Measurements from ENCODE around the gene IGSF9B.

The IGSF9B gene

DNA sequence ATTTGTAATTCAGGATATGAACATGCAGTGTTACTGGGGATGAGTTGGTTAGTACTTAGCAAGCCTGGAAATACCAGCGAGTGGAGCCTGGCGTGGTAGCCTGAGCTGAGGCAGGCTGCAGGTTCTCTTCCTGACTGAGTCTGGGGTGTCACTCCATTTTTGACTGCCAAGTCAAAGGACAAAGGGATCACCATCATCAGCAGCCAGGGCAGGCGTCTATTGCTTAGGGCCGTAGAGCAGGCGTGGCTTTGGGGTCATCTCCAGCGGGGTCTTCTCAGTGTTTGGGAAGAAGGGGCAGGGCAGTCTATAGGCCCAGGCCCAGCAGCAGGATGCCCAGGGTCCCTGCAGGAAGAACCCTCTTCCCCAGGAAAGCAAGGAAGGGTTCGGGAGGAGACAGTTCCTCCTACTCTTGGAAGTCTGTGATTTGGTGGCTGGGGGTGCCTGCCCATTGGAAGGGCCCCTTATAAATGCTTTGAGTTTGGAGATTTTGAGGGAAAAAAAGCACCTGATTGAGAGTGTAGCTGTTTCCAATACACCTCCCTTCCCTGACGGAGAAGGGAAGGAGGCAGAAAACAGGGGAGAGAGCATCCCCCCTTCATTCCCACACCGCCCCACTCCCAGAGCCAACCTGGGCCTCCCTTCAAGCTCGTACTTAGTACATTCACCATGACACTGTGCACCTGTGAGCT, 60.0 kb downstream of the IGSF9B start:
- no peak for DNase-seq

DNA sequence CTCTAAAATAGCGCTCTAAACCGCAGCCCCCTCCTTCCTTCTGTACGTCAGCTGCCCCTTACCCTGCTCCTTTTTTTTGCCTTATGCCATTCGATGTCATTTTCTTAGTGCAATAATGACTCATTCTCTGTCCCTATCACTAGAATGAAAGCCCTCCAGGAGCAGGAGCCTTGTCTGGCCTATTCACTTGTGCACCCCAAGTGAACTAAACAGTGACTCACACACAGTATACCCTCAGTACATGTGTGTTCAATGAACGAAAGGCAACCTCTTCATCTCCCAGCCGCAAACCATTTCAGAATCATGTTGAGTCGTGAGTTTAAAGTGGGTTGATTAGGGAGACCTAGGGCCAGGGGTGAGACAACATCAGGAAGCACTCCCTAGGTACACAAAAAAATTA, 60.7 kb downstream of the IGSF9B start:
- DNase-seq = no peak

DNA sequence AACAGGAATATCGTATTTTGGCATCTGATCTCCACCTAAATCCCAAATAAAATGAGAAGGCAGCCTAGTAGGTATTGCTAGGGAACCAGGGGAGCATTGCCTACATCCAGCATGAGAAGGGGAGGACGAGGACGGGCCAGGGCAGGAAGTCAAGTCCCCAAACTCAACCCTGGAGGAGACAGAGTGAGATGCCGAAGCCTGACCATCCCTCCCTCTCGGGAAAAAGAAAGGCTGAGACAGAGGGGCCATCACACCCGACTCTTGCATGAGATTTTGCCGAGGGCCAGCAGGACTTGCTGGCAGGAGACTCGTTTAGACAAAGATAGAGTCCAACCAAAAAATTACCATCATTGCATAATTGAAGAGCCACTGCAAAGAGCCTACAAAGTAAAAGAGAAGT, 61.2 kb downstream of the IGSF9B start:
- no peak for DNase-seq

DNA sequence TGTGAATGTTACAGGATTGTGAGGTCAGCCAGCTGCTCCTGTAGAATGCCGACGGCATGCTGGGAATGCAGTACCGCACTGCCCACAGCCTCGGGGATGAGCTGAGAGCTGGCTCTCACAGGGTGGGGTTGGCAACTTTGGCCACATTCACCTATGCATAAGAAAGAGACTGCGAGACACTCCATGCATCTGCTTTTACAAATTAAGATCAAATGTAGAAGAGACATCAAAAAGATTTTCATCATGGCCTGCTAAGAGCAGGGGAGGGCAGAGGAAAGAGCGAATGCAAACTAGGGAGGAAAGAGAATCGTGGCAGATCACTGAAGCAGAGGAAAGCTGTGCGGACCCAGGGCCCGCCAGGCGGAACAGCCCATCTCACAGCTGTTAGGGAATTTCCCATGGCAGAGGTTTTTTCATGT, 61.7 kb downstream of the IGSF9B start:
- no peak for DNase-seq

DNA sequence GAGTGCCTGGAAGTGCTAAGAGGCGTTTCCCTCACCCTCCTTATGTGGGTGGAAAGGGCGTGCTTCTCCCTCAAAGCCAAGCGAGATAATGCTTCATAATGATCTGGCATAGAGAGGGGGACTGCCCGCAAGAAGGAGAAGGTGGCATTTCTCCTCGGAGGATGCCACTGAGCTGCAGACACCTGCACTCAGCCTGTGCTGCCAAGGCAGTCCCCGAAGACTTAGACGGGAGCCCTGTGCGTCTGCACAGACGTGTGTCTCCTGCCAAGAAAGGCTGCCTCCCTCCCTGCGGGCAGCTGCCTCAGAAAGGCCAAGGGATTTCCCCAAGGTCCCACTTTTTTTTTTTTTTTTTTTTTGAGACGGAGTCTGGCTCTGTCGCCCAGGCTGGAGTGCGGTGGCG, 63.4 kb downstream of the IGSF9B start:
- DNase-seq = peak; percentile 51

DNA sequence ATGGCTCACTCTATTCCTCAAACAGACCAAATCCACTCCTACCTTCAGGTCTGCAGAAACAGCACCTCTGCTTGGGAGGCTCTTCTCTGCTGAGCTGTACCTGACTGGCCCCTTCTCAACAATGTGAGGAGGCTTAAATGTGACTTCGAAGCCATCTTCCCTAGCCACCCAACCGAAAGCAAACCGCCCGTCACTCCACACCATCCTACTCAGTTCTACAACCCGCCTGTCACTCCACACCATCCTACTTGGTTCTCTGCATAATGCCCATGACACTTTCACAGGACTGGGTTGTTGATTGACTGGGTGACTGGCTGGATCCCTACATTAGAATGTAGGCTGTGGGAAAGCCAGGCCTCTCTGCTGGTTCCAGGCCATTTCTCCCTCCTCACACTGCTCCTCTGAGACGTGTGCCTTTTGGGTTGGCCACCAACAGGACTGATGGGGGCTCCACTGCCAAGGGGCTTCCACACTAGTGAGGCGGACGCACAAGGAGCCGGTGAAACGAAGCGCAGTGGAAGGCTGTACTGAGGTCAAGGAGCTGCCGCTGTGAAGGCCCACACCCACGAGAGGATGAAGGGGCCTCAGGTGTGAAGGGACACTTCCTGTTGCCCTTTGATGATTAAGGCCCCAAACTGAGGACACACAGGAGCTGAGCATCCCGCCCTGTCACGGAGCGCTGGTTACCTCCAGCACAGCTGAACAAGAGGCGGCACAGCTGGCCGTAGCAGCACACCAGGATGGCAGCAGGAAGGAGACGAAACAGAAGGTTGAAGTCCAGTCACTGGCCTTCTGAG, 64.0 kb downstream of the IGSF9B start:
- no peak for DNase-seq

DNA sequence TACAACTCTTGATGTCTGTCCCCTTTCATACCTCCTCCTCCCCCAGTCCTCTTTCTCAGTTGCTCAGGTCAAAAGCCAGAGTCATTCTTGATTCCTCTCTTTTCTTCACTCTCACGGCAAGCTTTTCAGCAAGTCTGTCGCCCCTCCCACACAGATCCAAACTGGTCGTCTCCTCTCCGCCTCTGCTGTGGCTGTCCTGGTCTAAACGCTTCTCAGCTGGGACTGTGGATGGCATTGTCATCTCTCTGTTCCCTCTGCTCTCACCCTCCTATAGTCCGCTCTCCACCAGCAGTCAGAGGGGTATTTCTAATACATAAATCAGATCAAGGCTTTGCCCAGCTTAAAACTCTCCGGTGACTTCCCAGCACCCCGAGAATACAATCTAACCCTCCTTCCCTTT, 64.6 kb downstream of the IGSF9B start:
- DNase-seq = no peak

DNA sequence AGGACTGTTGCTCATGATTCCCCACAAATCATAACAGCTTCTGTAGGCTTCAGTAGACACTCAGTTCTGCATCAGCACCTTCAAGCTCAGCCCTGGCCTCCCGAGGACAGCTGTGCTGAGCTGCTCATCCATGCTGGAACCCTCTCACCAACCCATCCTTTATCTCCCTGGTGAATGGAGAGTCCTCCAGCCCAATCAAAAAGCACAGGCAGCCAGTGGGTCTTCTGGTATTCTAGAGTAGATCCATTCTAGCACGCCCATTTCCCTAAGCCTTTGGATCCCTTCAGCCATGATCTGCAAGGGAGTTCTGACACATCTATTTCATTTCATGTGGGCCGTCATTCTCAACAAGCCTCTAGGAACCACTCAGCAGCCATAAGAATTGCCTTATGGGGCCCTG, 66.9 kb downstream of the IGSF9B start:
- DNase-seq = no peak

DNA sequence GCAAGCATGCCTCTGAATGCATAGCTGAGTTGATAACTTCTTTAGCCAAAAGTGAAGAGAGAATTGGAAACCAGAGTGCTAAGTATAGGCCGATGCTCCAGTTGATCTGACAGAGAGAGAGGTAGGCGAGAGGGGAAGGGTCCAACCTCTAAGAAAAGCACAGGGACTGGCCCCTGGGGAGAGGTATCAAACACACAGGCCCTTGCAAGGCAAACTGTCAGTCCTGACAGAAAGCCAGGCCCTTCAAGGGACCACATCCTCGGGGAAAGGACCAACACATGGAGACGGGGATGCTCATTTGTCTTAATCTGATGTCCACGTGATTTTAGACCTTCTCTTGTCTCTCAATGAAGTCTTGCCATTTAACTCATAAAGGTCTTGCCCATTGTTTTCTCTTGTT, 67.6 kb downstream of the IGSF9B start:
- no peak for DNase-seq

DNA sequence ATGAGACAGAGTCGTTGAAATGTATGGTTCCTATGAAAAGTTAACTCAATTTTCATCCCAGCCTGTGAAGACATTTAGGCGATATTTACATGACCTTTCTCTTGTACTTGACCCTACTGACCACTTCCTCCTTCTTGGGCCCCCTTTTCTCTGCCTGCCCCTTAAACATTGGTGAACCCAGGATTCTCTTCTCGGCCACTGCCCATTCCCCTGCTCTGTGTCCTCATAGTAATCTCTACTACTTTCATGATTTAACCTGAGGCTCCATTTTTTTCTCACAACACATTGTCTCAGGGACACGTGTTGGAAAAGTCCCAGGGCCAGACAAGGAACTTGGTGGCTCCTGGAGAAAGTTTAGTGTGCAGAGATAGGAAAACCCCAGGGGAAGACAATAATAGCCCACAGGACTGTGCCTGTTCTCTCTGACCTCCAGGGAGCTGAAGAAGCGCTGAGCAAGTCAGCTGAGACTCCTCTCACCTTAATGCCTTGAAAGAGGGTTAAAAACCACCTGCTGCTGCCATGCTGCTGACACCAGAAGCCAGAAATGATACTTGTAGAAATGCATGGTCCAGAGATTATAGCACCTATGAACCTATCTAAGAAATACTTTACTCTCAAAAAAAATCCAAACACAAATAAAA, 69.0 kb downstream of the IGSF9B start:
- DNase-seq = no peak

DNA sequence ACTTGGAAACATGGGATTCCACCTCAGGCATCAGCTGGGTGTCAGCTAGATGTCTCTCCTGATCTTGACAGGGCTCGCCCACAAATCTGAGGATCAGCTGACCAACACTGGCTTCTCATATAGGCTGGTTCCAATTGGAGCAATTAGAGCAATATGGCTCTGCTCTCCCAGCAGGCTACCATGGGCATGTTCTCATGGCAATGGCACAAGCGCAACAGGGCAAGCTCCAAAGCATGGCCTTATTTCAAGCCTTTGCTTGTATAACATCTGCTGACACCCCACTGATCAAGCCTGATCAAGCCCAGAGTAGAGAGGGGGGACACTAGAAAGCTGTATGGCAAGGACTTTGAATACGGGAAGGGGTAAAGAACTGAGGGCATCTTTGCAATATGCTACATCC, 70.7 kb downstream of the IGSF9B start:
- no peak for DNase-seq

DNA sequence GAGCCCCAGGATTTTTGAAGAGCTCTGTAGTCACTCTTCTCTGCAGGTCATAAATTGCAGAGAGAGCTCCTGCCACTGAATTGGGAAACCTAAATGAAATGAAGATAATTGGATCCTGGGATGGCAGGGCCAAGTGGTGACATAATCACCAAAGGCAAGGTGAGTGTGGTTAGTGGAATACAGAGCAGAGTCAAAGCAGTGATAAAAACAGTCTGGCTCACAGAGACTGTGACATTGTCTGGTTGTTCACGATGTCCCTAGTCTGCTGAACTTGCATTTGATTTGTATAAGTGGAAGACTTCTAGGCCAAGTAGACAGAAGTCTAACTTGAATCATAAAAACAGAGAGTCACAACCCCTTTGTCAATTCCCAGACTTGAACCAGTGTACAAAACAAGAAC, 84.6 kb downstream of the IGSF9B start:
- no peak for DNase-seq

DNA sequence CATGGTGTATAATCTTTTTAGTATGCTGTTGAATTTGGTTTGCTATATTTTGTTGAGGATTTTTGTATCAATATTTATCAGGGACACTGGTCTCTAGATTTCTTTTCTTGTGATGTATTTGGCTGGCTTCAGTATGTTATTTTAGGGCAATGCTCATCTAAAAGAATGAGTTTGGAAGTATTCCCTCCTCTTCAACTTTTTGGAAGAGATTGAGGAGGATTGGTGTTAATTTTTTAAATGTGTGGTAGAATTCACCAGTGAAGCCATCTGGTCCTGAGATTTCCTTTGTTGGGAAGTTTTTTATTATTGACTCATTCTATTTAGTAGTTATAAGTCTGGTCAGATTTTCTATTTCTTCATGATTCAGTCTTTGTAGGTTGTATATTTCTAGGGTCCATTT, 89.3 kb downstream of the IGSF9B start:
- DNase-seq = no peak

DNA sequence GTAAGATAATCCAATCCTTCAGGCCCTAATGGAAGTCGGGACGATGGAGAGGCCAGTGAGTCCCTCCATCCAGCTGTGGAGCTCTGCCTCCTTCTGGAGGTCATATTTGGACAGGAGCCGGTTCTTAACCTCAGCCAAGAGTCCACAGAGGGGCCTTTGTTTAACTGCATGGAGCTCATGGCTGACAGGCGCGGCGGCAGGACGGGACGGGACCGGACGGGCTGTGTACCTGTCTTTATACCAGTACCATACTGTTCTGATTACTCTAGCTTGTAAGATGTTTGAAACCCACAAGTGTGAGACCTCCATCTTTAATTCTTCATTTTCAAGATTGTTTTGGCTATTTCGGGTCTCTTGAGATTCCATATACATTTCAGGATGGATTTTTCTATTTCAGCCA, 91.3 kb downstream of the IGSF9B start:
- no peak for DNase-seq

DNA sequence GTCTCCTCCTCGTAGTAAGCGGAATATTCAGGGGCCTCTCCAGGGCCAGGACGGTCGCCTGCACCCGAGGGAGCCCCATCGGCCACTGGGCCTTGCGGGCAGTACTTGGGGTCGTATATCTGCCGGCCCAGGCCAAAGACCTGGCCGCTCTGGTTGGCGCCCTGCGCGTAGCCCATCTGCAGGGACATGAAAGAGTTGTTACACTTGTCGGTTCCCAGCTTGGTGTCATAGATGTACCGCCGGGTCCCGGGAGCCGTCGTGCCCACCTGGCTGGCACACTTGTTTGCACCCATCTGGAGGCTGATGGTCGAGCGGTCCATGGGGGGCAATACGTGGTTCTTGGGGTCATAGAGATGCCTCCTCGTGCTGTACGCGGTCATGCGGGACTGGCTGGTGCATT, 92.0 kb downstream of the IGSF9B start:
- DNase-seq = no peak

DNA sequence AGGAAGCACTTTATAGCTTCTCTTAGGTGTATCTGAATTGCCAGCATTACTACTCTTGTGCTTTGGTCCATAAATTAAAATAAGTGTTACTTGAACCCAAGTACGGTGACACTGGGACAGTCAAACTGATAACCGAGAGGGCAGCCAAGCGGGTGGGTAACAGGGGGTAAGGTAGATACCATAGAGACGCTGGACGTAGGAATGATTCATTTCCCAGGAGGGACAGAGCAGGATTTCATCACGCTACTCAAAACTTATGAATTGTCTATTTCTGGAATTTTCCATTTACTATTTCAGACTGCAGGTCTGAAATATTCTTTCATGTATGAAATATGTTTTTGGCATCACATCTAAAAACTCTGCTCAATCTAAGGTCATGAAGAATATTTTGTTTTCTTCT, 96.6 kb downstream of the IGSF9B start:
- no peak for DNase-seq

Measured in NCI-H2171 treated with DMSO at 0.1 percent for 48 hours (cell line).